ENCODE data around the gene MYLK. TPM values are rescaled to one million over a fixed set of nuclear protein-coding genes. Genes with fewer than 3 reads are reported as not detected.

MYLK gene
- total and polyA plus RNA-seq, 10 of the 15 experiments (the other 5 are each of a cell fraction or from before 2014, with no cell fraction given) = 0.04 to 1.6 (median 0.42) TPM; not detected in 1

DNA sequence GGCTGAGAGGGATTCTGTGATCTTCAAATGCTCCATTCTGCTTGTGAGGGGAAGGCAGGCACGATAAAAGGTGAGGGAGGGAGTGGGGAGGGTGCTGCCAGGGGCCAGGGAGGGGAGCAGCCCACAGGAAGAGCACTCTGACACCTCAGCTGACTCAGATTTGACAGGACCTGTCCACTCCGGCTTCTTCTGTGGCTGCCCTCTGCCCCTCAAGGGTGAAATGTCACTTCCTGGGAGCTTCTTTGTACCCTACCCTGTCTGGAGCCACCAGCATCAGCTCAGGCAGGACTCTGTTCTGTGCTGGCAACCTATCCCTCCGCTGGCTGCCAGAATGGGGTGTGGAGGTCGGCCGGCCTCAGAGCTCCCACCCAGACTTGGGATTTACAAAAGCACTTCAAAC is 185.3 kb downstream of the MYLK start:
- ChIA-PET RAD21 (ENCODE audit: unreplicated experiment) (no interaction called here), POLR2A (no interaction called here), CTCF (interaction anchor here (1.0 to 1.2 kb wide), 2 partner anchors 46 to 56 kb away, joined by 4 to 5 read pairs; no protein-coding TSS in a partner anchor), SMC1A (ENCODE audit: uncharacterized antibody, unreplicated experiment) (no interaction called here)
- H3K4me3 ChIP-seq = no peak overlapping the region
- 23% methylated on average over 5 of the region's 5 CpGs for WGBS (ENCODE audit: insufficient coverage, insufficient replicate concordance, low lambda C conversion rate, missing lambda C conversion rate)
- no peaks in the 10 kb centered on the region for H3K36me3 ChIP-seq (ENCODE audit: control insufficient read depth in 2 of 2, insufficient read depth in 2 of 2, low read length in 1 of 2)
- no peak overlapping the region for H3K4me2 ChIP-seq (ENCODE audit: control insufficient read depth, insufficient read depth)
- in situ Hi-C loops (cut with MboI) = no loop called here
- H3K9me3 ChIP-seq (replicated peaks; ENCODE audit: control insufficient read depth, insufficient read depth, low read length) = no peaks in the 10 kb centered on the region
- peaks cover 6% of the 10 kb centered on the region for H3K4me1 ChIP-seq (ENCODE audit: control insufficient read depth, insufficient read depth, low read length)
- H2AFZ ChIP-seq (ENCODE audit: control insufficient read depth, low read depth, low read length) = no peak overlapping the region
- H3K27ac ChIP-seq (ENCODE audit: control insufficient read depth, insufficient read depth) = no peak overlapping the region
- no peaks in the 10 kb centered on the region for H3K79me2 ChIP-seq (ENCODE audit: control insufficient read depth, insufficient read depth, low read length)
- no peak for FAIRE-seq
- no TSS peak for BruUV-seq (replicated peaks)
- intact Hi-C loops (cut with micrococcal nuclease; ENCODE audit: unreplicated experiment) = no loop called here
- no peak overlapping the region for H3K9ac ChIP-seq (ENCODE audit: control insufficient read depth, insufficient read depth, low read length)
- no peak for DNase-seq (ENCODE audit: low read depth, low spot score)
- ATAC-seq = no peak
- H4K20me1 ChIP-seq (ENCODE audit: control insufficient read depth, insufficient read depth) = no peaks in the 10 kb centered on the region
- H3K27me3 ChIP-seq (replicated peaks in 1 of 2; ENCODE audit: control insufficient read depth in 2 of 2, insufficient read depth in 2 of 2, low read length in 1 of 2) = no peaks in the 10 kb centered on the region; a peak in 2 of 4 replicates
- TF ChIP-seq, protein P1, sequence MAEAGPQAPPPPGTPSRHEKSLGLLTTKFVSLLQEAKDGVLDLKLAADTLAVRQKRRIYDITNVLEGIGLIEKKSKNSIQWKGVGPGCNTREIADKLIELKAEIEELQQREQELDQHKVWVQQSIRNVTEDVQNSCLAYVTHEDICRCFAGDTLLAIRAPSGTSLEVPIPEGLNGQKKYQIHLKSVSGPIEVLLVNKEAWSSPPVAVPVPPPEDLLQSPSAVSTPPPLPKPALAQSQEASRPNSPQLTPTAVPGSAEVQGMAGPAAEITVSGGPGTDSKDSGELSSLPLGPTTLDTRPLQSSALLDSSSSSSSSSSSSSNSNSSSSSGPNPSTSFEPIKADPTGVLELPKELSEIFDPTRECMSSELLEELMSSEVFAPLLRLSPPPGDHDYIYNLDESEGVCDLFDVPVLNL (IDR thresholded peaks at IDR 0.05; ENCODE audit: low read depth, low read length) = no peak
- TF ChIP-seq, protein P2, sequence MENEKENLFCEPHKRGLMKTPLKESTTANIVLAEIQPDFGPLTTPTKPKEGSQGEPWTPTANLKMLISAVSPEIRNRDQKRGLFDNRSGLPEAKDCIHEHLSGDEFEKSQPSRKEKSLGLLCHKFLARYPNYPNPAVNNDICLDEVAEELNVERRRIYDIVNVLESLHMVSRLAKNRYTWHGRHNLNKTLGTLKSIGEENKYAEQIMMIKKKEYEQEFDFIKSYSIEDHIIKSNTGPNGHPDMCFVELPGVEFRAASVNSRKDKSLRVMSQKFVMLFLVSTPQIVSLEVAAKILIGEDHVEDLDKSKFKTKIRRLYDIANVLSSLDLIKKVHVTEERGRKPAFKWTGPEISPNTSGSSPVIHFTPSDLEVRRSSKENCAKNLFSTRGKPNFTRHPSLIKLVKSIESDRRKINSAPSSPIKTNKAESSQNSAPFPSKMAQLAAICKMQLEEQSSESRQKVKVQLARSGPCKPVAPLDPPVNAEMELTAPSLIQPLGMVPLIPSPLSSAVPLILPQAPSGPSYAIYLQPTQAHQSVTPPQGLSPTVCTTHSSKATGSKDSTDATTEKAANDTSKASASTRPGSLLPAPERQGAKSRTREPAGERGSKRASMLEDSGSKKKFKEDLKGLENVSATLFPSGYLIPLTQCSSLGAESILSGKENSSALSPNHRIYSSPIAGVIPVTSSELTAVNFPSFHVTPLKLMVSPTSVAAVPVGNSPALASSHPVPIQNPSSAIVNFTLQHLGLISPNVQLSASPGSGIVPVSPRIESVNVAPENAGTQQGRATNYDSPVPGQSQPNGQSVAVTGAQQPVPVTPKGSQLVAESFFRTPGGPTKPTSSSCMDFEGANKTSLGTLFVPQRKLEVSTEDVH (IDR thresholded peaks at IDR 0.05; ENCODE audit: low read depth, partially characterized antibody) = no peak
- TF ChIP-seq YY1 (IDR thresholded peaks at IDR 0.05; ENCODE audit: low read depth, low read length) = no peak
- TF ChIP-seq RAD21 (IDR thresholded peaks at IDR 0.05; ENCODE audit: insufficient read depth, low read depth, low read length) = no peak
- no peak for TF ChIP-seq TCF3 (IDR thresholded peaks at IDR 0.05; ENCODE audit: borderline replicate concordance, insufficient read depth, low read depth, low read length)
- no peak for TF ChIP-seq PAX8 (IDR thresholded peaks at IDR 0.05)
- TF ChIP-seq SMAD1 (IDR thresholded peaks at IDR 0.05; ENCODE audit: low read depth, partially characterized antibody) = no peak
- TF ChIP-seq, protein P3, sequence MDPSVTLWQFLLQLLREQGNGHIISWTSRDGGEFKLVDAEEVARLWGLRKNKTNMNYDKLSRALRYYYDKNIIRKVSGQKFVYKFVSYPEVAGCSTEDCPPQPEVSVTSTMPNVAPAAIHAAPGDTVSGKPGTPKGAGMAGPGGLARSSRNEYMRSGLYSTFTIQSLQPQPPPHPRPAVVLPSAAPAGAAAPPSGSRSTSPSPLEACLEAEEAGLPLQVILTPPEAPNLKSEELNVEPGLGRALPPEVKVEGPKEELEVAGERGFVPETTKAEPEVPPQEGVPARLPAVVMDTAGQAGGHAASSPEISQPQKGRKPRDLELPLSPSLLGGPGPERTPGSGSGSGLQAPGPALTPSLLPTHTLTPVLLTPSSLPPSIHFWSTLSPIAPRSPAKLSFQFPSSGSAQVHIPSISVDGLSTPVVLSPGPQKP (IDR thresholded peaks at IDR 0.05; ENCODE audit: low read depth, low read length) = no peak
- no peak for TF ChIP-seq RB1 (IDR thresholded peaks at IDR 0.05; ENCODE audit: borderline replicate concordance)
- TF ChIP-seq CHD4 (IDR thresholded peaks at IDR 0.05) = no peak
- TF ChIP-seq, protein P4, sequence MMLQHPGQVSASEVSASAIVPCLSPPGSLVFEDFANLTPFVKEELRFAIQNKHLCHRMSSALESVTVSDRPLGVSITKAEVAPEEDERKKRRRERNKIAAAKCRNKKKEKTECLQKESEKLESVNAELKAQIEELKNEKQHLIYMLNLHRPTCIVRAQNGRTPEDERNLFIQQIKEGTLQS (IDR thresholded peaks at IDR 0.05; ENCODE audit: borderline replicate concordance, extremely low read depth, low read depth, low read length) = no peak
- no peak for TF ChIP-seq SPI1 (IDR thresholded peaks at IDR 0.05; ENCODE audit: borderline replicate concordance, insufficient read depth, low read depth, low read length)
- TF ChIP-seq, protein P5, sequence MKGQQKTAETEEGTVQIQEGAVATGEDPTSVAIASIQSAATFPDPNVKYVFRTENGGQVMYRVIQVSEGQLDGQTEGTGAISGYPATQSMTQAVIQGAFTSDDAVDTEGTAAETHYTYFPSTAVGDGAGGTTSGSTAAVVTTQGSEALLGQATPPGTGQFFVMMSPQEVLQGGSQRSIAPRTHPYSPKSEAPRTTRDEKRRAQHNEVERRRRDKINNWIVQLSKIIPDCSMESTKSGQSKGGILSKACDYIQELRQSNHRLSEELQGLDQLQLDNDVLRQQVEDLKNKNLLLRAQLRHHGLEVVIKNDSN (IDR thresholded peaks at IDR 0.05; ENCODE audit: borderline replicate concordance, extremely low read length, insufficient read depth, low read depth, low read length) = no peak
- TF ChIP-seq, protein P6, sequence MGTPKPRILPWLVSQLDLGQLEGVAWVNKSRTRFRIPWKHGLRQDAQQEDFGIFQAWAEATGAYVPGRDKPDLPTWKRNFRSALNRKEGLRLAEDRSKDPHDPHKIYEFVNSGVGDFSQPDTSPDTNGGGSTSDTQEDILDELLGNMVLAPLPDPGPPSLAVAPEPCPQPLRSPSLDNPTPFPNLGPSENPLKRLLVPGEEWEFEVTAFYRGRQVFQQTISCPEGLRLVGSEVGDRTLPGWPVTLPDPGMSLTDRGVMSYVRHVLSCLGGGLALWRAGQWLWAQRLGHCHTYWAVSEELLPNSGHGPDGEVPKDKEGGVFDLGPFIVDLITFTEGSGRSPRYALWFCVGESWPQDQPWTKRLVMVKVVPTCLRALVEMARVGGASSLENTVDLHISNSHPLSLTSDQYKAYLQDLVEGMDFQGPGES (IDR thresholded peaks at IDR 0.05) = no peak
- no peak for TF ChIP-seq EGR1 (IDR thresholded peaks at IDR 0.05; ENCODE audit: borderline replicate concordance in 1 of 2, low read depth in 2 of 2, low read length in 2 of 2)
- TF ChIP-seq, protein P7, sequence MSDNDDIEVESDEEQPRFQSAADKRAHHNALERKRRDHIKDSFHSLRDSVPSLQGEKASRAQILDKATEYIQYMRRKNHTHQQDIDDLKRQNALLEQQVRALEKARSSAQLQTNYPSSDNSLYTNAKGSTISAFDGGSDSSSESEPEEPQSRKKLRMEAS (IDR thresholded peaks at IDR 0.05; ENCODE audit: low read depth, low read length) = no peak
